ENCODE data around the gene TRIM58. TPM values are rescaled to one million over a fixed set of nuclear protein-coding genes. Genes with fewer than 3 reads are reported as not detected.

Gene TRIM58
- total RNA-seq, 1 experiment from 2014 or later = not detected

DNA sequence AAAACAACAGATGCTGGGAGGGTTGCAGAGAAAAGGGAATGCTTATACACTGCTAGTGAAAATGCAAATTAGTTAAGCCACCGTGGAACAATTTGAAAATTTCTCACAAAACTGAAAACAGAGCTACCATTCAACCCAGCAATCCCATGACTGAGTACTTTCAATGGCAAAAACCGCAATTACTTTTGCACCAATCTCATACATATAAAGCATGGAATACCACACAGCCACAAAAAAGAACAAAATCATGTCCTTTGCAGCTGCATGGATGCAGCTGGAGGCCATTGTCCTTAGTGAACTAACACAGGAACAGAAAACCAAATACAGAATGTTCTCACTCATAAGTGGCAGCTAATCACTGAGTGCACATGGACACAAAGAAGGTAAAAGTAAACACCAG is 56.8 kb downstream of the TRIM58 start:
- DNase-seq (ENCODE audit: low read depth, low spot score) (no peak), ATAC-seq (no peak)
- H3K27ac ChIP-seq (ENCODE audit: low read depth, low read length) = no peak overlapping the region
- no peaks in the 10 kb centered on the region for H4K20me1 ChIP-seq (ENCODE audit: insufficient read depth)
- H3K4me2 ChIP-seq (ENCODE audit: low read length) = no peak overlapping the region
- BruUV-seq (replicated peaks) = no TSS peak
- no peaks in the 10 kb centered on the region for H3K27me3 ChIP-seq (ENCODE audit: insufficient read depth, low read length)
- POLR2A ChIA-PET = no interaction called here
- H3K4me1 ChIP-seq (ENCODE audit: control insufficient read depth in 1 of 2, insufficient read depth in 2 of 2, low read length in 2 of 2) = no peaks in the 10 kb centered on the region
- peaks cover 6 to 21% of the 10 kb centered on the region in 2 experiments; a peak in 2 of 4 replicates for H3K9me3 ChIP-seq (ENCODE audit: control insufficient read depth in 1 of 2, insufficient read depth in 1 of 2, low read depth in 1 of 2, low read length in 2 of 2)
- no peak overlapping the region for H3K9ac ChIP-seq (ENCODE audit: low read length)
- CTCF ChIA-PET = no interaction called here
- intact Hi-C loops (cut with micrococcal nuclease) = no loop called here
- no peak overlapping the region for H2AFZ ChIP-seq (ENCODE audit: low read depth, low read length, poor library complexity, severe bottlenecking)
- no peak overlapping the region for H3K4me3 ChIP-seq (replicated peaks in 1 of 2; ENCODE audit: low read depth in 1 of 2, low read length in 2 of 2)
- no peaks in the 10 kb centered on the region for H3K36me3 ChIP-seq (ENCODE audit: control insufficient read depth in 1 of 2, insufficient read depth in 2 of 2, low read length in 2 of 2)
- no peak for TF ChIP-seq SRF (IDR thresholded peaks at IDR 0.05; ENCODE audit: low read depth)
- TF ChIP-seq TCF7L2 (IDR thresholded peaks at IDR 0.05; ENCODE audit: borderline replicate concordance, extremely low read depth, insufficient read depth, insufficient read length) = no peak
- TF ChIP-seq SP1 (IDR thresholded peaks at IDR 0.05; ENCODE audit: low read depth) = no peak
- TF ChIP-seq, protein P1, sequence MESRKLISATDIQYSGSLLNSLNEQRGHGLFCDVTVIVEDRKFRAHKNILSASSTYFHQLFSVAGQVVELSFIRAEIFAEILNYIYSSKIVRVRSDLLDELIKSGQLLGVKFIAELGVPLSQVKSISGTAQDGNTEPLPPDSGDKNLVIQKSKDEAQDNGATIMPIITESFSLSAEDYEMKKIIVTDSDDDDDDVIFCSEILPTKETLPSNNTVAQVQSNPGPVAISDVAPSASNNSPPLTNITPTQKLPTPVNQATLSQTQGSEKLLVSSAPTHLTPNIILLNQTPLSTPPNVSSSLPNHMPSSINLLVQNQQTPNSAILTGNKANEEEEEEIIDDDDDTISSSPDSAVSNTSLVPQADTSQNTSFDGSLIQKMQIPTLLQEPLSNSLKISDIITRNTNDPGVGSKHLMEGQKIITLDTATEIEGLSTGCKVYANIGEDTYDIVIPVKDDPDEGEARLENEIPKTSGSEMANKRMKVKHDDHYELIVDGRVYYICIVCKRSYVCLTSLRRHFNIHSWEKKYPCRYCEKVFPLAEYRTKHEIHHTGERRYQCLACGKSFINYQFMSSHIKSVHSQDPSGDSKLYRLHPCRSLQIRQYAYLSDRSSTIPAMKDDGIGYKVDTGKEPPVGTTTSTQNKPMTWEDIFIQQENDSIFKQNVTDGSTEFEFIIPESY (IDR thresholded peaks at IDR 0.05; ENCODE audit: extremely low read depth, insufficient replicate concordance, low read length) = no peak
- TF ChIP-seq ZNF274 (IDR thresholded peaks at IDR 0.05; ENCODE audit: low read depth, low read length) = no peak
- TF ChIP-seq POLR2A (IDR thresholded peaks at IDR 0.05; ENCODE audit: borderline replicate concordance, extremely low read depth, insufficient read depth, insufficient read length) = no peak
- no peak for TF ChIP-seq POLR2AphosphoS5 (IDR thresholded peaks at IDR 0.05; ENCODE audit: low read depth, low read length)
- TF ChIP-seq FOSL1 (IDR thresholded peaks at IDR 0.05; ENCODE audit: low read depth) = no peak
- no peak for TF ChIP-seq EZH2phosphoT487 (IDR thresholded peaks at IDR 0.05; ENCODE audit: borderline replicate concordance)
- TF ChIP-seq, protein P2, sequence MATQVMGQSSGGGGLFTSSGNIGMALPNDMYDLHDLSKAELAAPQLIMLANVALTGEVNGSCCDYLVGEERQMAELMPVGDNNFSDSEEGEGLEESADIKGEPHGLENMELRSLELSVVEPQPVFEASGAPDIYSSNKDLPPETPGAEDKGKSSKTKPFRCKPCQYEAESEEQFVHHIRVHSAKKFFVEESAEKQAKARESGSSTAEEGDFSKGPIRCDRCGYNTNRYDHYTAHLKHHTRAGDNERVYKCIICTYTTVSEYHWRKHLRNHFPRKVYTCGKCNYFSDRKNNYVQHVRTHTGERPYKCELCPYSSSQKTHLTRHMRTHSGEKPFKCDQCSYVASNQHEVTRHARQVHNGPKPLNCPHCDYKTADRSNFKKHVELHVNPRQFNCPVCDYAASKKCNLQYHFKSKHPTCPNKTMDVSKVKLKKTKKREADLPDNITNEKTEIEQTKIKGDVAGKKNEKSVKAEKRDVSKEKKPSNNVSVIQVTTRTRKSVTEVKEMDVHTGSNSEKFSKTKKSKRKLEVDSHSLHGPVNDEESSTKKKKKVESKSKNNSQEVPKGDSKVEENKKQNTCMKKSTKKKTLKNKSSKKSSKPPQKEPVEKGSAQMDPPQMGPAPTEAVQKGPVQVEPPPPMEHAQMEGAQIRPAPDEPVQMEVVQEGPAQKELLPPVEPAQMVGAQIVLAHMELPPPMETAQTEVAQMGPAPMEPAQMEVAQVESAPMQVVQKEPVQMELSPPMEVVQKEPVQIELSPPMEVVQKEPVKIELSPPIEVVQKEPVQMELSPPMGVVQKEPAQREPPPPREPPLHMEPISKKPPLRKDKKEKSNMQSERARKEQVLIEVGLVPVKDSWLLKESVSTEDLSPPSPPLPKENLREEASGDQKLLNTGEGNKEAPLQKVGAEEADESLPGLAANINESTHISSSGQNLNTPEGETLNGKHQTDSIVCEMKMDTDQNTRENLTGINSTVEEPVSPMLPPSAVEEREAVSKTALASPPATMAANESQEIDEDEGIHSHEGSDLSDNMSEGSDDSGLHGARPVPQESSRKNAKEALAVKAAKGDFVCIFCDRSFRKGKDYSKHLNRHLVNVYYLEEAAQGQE (IDR thresholded peaks at IDR 0.05; ENCODE audit: low read depth) = no peak
- no peak for TF ChIP-seq RAD21 (IDR thresholded peaks at IDR 0.05; ENCODE audit: low read depth)
- TF ChIP-seq, protein P3, sequence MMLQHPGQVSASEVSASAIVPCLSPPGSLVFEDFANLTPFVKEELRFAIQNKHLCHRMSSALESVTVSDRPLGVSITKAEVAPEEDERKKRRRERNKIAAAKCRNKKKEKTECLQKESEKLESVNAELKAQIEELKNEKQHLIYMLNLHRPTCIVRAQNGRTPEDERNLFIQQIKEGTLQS (IDR thresholded peaks at IDR 0.05) = no peak
- no peak for TF ChIP-seq YY1 (IDR thresholded peaks at IDR 0.05; ENCODE audit: extremely low read depth, insufficient replicate concordance, low read depth, low read length)
- TF ChIP-seq CEBPB (IDR thresholded peaks at IDR 0.05; ENCODE audit: low read depth) = no peak
- no peak for TF ChIP-seq CBX3 (IDR thresholded peaks at IDR 0.05; ENCODE audit: low read depth)
- no peak for TF ChIP-seq SIN3A (IDR thresholded peaks at IDR 0.05; ENCODE audit: low read depth)
- no peak for TF ChIP-seq EGR1 (IDR thresholded peaks at IDR 0.05; ENCODE audit: low read depth)
- TF ChIP-seq JUND (IDR thresholded peaks at IDR 0.05) = no peak
- H3K9me2 ChIP-seq (ENCODE audit: insufficient read depth) = no peaks in the 10 kb centered on the region
- RAD21 ChIA-PET (ENCODE audit: low non-redundant PET in 1 of 2, low total read pairs in 2 of 2, uncharacterized antibody in 2 of 2, unreplicated experiment in 2 of 2) = no interaction called here
- H3K79me2 ChIP-seq (ENCODE audit: insufficient read depth, low read length) = no peaks in the 10 kb centered on the region

All from HCT116 (cell line).